Measurements from ENCODE around the gene ADAM19.

ADAM19 gene

GRCh38 chr5:157497875-157498611 is 77.5 kb downstream of the ADAM19 start:
- no peak for DNase-seq (ENCODE audit: low spot score)
- H3K27ac ChIP-seq: no peak overlapping the region
- CTCF ChIA-PET: no interaction called here
- TF ChIP-seq, protein P1, sequence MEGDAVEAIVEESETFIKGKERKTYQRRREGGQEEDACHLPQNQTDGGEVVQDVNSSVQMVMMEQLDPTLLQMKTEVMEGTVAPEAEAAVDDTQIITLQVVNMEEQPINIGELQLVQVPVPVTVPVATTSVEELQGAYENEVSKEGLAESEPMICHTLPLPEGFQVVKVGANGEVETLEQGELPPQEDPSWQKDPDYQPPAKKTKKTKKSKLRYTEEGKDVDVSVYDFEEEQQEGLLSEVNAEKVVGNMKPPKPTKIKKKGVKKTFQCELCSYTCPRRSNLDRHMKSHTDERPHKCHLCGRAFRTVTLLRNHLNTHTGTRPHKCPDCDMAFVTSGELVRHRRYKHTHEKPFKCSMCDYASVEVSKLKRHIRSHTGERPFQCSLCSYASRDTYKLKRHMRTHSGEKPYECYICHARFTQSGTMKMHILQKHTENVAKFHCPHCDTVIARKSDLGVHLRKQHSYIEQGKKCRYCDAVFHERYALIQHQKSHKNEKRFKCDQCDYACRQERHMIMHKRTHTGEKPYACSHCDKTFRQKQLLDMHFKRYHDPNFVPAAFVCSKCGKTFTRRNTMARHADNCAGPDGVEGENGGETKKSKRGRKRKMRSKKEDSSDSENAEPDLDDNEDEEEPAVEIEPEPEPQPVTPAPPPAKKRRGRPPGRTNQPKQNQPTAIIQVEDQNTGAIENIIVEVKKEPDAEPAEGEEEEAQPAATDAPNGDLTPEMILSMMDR (conservative IDR thresholded peaks at IDR 0.05; ENCODE audit: low read depth): no peak
- POLR2A ChIA-PET (ENCODE audit: low non-redundant PET): no interaction called here

DNA sequence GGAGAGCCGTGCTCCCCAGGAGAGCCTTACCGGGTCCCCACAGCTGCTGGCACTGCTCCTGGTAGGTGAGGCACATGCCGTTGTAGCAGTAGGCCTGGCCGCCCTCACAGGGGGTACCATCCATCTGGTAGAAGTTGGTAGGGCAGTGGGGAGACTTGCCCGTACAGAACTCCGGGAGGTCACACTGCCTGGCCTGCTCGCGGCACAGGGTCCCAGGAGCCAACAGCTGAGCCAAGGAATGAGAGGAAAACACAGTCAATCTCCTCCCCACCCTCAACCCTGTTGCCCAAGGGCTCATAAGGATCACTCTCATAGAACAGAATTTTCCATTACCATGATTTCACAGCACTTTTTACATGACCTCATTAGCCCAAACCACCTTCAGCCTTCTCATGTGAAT is 78.7 kb downstream of the ADAM19 start:
- ChIA-PET POLR2A (ENCODE audit: low non-redundant PET) (interaction anchor here (0.6 kb wide), 1 partner anchor 332 kb away, joined by 5 read pairs; no protein-coding TSS in a partner anchor), CTCF (no interaction called here)
- no peak overlapping the region for H3K27ac ChIP-seq
- TF ChIP-seq, protein P1 (conservative IDR thresholded peaks at IDR 0.05; ENCODE audit: low read depth): no peak
- DNase-seq (ENCODE audit: low spot score): no peak

DNA sequence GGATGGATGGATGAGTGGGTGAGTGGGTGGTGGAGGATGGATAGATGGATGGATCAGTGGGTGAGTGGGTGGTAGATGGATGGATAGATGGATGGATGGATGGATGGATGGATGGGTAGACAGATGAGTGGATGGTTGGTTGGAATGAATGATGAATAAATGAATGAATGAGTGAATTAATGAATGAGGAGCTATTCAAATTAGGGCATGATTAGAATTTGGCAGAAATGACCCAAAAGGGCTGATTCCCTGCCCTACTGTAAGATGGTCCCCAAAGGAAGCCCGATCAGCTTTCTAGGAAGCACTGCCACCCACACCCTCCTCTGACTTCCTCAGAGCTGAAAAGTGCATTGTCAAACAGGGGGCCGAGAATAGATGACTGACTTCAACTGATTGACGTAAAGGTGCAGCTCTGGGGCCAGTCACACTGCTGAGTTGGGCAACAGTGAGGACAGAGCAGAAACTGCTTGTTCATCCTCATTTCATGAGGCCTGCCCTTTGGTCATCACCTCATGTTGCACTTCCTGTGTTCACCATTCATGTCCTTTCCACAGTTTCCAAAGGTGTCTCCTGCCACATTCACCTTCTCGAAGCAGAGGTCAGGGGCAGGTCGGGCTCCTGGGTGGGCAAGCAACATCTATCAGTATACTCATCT is 81.3 kb downstream of the ADAM19 start:
- H3K27ac ChIP-seq: no peak overlapping the region
- CTCF ChIA-PET: interaction anchor here (0.6 to 1.1 kb wide), 2 partner anchors 10 to 249 kb away, joined by 3 read pairs; partner anchors contain the start of gene LSM11
- TF ChIP-seq, protein P1 (conservative IDR thresholded peaks at IDR 0.05; ENCODE audit: low read depth): no peak
- no peak for DNase-seq (ENCODE audit: low spot score)
- POLR2A ChIA-PET (ENCODE audit: low non-redundant PET): no interaction called here

DNA sequence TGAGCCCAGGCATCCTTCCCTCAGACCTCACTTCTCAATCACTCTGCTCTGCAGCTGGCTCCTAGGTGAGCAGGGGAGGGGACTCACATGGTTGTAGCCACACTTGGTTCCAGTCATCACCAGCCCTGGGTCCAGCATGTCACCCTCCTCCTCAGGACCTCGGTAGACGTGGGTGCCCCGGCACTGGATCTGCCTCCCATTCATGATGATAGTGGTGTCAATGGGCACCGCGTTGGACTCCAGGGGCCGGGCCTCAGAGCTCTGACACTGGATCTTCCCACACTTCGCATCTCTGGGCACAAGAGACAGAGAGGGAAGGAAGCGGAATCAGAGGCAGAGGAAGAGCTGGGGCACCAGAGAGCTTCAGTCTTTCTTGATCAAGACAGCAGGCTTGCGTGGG is 82.7 kb downstream of the ADAM19 start:
- DNase-seq (ENCODE audit: low spot score): no peak
- ChIA-PET POLR2A (ENCODE audit: low non-redundant PET) (no interaction called here), CTCF (interaction anchor here (0.6 to 0.9 kb wide), 3 partner anchors 150 to 281 kb away, joined by 3 to 5 read pairs (median 3); no protein-coding TSS in a partner anchor)
- H3K27ac ChIP-seq: no peak overlapping the region
- TF ChIP-seq, protein P1 (conservative IDR thresholded peaks at IDR 0.05; ENCODE audit: low read depth): no peak

DNA sequence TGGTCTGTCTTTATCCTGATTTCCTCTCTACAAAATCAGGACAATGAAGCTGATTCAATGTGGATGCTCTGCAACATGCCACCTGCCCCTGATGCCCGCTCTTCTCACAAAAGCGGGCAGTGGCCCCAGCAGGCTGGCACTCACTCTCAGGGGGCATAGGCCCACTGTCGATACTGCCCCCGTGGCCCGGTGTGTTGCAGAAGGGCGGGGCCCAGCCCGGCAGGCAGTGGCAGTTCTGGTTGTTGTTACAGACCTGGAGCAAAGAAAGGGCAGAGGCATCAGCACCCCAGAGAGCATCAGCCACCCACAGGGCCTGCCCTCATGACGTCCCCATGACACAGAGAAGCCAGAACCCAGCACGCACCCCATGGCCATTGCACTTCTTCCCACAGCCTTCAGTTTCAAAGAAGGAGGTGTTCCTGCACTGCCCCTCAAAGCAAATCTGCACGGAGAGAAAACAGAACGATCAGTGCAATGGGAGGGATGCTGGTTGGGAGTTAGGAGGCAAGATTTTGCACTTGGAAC is 84.0 kb downstream of the ADAM19 start:
- ChIA-PET CTCF (no interaction called here), POLR2A (ENCODE audit: low non-redundant PET) (interaction anchor here (0.6 kb wide), 1 partner anchor 228 kb away, joined by 4 read pairs; no protein-coding TSS in a partner anchor)
- H3K27ac ChIP-seq: no peak overlapping the region
- DNase-seq (ENCODE audit: low spot score): no peak
- TF ChIP-seq, protein P1 (conservative IDR thresholded peaks at IDR 0.05; ENCODE audit: low read depth): no peak

- ChIA-PET POLR2A (ENCODE audit: low non-redundant PET) (no interaction called here), CTCF (interaction anchor here (0.7 kb wide), 1 partner anchor 159 kb away, joined by 4 read pairs; no protein-coding TSS in a partner anchor)
- H3K27ac ChIP-seq: no peak overlapping the region
- no peak for DNase-seq (ENCODE audit: low spot score)
- TF ChIP-seq, protein P1 (conservative IDR thresholded peaks at IDR 0.05; ENCODE audit: low read depth): no peak
Measured at GRCh38 chr5:157487358-157487757, 88.2 kb downstream of the ADAM19 start.
